Ramos (cell line): ENCODE measurements around the gene BOC.

Experiments used
- in situ Hi-C: fragments of 300-500 bp; cut with MboI; formaldehyde crosslinking; loops from one replicate; pipeline ENCODE4 v1.14.3; 2022; ENCODE audit warnings: low sequenced_read_pairs; ENCODE audit not compliant: unreplicated experiment

BOC gene

DNA sequence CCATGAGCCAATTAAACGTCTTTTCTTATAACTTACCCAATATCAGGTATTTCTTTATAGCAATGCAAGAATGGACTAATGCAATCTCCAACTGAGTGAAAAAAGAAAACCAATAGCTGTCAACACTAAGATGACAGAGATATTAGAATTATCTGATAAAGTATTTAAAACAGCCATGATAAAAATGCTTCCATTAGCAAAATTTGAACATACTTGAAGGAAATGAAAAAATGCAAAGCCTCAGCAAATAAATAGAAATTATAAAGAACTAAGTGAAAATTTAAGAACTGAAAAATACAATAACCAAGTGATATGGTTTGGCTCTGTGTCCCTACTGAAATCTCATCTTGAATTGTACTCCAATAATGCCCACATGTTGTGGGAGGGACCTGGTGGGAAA, 99.6 kb downstream of the BOC start:
- in situ Hi-C loops = no loop called here

DNA sequence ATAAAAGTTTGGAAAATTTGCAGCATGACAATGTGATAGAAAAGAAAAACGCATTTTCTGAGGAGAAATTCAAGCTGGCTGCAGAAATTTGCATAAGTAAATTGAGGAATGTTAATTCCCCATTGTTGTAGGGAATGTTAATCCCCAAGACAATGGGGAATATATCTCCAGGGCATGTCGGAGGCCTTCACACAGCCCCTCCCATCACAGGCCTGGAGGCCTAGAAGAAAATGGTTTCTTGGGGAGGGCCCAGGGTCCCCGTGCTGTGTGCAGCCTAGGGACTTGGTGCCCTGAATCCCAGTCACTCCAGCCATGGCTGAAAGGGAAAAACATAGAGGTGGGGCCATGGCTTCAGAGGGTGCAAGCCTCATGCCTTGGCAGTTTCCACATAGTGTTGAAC, 101.1 kb downstream of the BOC start:
- in situ Hi-C loops = no loop called here

DNA sequence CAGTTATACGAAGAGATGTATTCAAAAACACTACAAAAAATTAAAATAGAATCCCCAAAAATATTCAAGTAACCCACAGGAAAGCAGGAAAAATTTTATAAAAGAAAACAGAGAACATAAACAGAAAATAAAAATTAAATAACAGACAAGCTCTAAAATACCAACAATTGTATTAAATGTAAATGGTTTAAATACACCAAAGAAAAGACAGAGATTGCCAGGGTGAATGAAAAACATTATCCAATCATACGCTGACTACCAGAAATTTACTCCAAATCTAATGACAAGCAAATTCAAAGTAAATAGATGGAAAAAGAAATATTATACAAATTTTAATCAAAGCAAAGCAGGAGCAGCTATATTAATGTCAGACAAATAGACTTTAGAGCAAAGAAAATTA, 103.6 kb downstream of the BOC start:
- in situ Hi-C loops = no loop called here

DNA sequence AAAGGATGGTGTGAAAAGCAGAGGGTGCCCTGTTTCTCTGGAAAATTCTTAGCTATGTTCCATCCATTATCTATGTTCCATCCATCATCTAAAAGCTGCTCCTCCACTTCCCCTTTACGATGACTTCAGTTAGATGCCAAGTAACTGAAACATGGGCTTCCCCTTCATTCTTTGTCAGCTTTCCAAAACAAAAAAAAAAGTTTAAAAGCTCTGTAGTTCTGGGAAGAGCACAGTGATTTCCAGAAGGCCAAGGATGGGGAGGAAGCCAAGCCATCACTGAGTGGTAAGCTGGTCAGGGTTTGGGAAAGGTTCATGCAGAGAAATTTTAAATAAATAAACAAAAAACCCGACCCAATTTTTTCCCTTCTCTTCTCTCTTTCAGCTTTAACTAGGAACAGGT, 118.4 kb downstream of the BOC start:
- in situ Hi-C loops = no loop called here

DNA sequence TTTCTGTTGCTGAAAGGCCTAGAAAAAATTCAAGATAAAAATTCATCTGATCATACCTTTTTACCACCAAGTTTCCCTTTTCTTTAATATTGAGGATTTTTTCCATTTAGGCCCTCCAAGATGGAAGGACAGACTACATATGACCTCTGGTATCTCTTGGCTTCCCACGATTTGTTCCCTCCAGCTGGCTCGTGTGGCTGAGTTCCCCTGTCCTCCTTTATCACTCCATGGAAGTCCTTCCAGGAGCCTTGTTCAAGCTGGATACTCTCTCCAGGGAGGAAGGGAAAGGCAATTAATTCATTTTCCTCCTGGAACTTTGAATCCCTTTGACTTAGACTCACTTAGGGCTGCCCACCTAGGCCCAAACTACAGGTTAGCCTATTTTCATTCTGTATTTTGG, 119.4 kb downstream of the BOC start:
- in situ Hi-C loops = no loop called here

DNA sequence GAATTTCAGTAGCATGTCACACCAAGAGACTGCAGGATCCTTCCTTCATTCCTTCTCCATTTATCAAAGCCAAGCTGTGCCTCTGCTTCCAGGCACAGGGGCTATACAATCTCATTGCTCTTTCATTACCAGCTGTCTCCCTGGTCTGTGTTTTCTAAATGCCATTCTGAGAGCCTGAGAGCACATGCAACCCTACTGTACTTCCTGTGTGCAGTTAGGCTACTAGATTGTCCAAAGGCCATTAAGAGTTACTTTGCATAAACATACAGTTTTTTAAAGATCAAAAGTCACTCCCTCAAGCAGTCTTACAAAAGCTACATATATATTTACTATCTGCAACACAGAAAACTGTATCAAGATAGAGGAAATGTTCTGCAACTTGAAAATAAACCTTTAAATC, 119.8 kb downstream of the BOC start:
- in situ Hi-C loops = no loop called here
